Testis (tissue), 3 donors: ENCODE data around the gene C16orf90. TPM values are rescaled to one million over a fixed set of nuclear protein-coding genes. Genes with fewer than 3 reads are reported as not detected.

Source experiments
- DNase-seq: peaks from one replicate; pipeline ENCODE4 v3.0.0-alpha.2; 2019
- H3K27ac ChIP-seq, 2 donors: fragments of 200-600 bp; sonication (generic); one replicate each; pipeline ENCODE4 v1.5.1; 2019
- H3K27me3 ChIP-seq: fragments of 200-600 bp; sonication (generic); one replicate; pipeline ENCODE4 v1.5.1; 2019
- H3K36me3 ChIP-seq: fragments of 200-600 bp; sonication (generic); one replicate; pipeline ENCODE4 v1.5.1; 2017; ENCODE audit warnings: low read depth; ENCODE audit errors: missing control alignments
- H3K4me1 ChIP-seq: fragments of 200-600 bp; sonication (generic); one replicate; pipeline ENCODE4 v1.5.1; 2019
- H3K4me3 ChIP-seq, 2 donors: fragments of 200-600 bp; sonication (generic); one replicate each; pipeline ENCODE4 v1.5.1; 2017 to 2019
- H3K9me3 ChIP-seq: fragments of 200-600 bp; sonication (generic); one replicate; pipeline ENCODE4 v1.5.1; 2017
- POLR2A ChIP-seq: fragments of 450-650 bp; IDR thresholded peaks from one replicate; pipeline ENCODE4 v1.6.1; 2017; ENCODE audit warnings: antibody characterized with exemption, mild to moderate bottlenecking, moderate library complexity
- WGBS, 2 donors: methylation state at CpG; one replicate each; pipeline ENCODE4 v1.1.5; 2018; 5-methylcytosine and 5-hydroxymethylcytosine counted together
- intact Hi-C: fragments of 100-400 bp; cut with DNase I; formaldehyde crosslinking; loops from one replicate; pipeline ENCODE4 v1.15.1; 2023; ENCODE audit warnings: low total_unique reads
- polyA plus RNA-seq: library from polyadenylated mRNA; stranded (reverse); fragments of 350-450 nt; fragmentation: Illumina TruSeq; extraction: RNeasy Lipid Tissue Mini Kit (QIAGEN cat#74804); gene quantifications from one replicate; pipeline ENCODE4 v1.2.3, GENCODE V29; 2014; ENCODE audit warnings: low read depth, low replicate concordance; ENCODE audit not compliant: insufficient read depth
- total RNA-seq, 2 donors: library from RNA; depleted of rRNA; stranded (reverse); fragments of >200 nt; gene quantifications; one replicate each; pipeline ENCODE4 v1.2.3, GENCODE V29; 2016
- TF ChIP-seq, protein P1 (sequence below), 3 experiments: fragments of 450-650 bp in 2 of 3; fragments of 200-600 bp in 1 of 3; sonication (generic) in 1 of 3; IDR thresholded peaks; one replicate each; pipeline ENCODE4 v1.5.1; 2016 to 2019; ENCODE audit warnings: antibody characterized with exemption in 3 of 3, mild to moderate bottlenecking in 2 of 3, moderate library complexity in 1 of 3

Gene C16orf90
- total and polyA plus RNA-seq, 3 donors from 2014 or later = 14.2 to 52.1 (median 33.8) TPM

DNA sequence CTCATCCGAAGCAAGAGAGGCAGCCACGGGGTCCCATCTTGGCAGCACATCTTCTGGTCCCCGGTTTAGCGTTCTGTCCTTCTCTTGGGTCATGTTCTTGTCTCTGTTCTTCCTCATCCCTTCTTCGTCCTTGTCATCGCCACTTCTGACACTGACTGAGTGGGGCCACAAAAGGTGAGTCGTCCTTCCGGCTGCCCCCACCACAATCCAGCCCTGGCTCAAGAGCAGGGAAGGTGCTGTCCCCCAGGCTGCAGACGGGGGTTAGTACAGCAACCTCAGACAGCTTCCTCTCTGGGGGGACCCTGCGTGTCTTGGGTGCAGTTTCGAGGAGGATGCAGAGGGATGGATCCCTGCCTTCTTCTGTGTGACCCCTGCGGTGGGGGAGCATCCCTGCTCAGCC lies 30.0 kb downstream of the C16orf90 start:
- no peak overlapping the region for H3K27ac ChIP-seq
- H3K36me3 ChIP-seq = no peaks in the 10 kb centered on the region
- 93 to 98% methylated on average over 12 of the region's 12 CpGs for WGBS, 2 donors
- intact Hi-C loops = no loop called here
- H3K27me3 ChIP-seq = no peaks in the 10 kb centered on the region
- H3K9me3 ChIP-seq = no peaks in the 10 kb centered on the region
- H3K4me3 ChIP-seq = no peak overlapping the region
- no peak for DNase-seq
- no peak for TF ChIP-seq POLR2A
- TF ChIP-seq, protein P1, sequence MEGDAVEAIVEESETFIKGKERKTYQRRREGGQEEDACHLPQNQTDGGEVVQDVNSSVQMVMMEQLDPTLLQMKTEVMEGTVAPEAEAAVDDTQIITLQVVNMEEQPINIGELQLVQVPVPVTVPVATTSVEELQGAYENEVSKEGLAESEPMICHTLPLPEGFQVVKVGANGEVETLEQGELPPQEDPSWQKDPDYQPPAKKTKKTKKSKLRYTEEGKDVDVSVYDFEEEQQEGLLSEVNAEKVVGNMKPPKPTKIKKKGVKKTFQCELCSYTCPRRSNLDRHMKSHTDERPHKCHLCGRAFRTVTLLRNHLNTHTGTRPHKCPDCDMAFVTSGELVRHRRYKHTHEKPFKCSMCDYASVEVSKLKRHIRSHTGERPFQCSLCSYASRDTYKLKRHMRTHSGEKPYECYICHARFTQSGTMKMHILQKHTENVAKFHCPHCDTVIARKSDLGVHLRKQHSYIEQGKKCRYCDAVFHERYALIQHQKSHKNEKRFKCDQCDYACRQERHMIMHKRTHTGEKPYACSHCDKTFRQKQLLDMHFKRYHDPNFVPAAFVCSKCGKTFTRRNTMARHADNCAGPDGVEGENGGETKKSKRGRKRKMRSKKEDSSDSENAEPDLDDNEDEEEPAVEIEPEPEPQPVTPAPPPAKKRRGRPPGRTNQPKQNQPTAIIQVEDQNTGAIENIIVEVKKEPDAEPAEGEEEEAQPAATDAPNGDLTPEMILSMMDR (IDR thresholded peaks at IDR 0.05) = no peak
- H3K4me1 ChIP-seq = peaks cover 52% of the 10 kb centered on the region

DNA sequence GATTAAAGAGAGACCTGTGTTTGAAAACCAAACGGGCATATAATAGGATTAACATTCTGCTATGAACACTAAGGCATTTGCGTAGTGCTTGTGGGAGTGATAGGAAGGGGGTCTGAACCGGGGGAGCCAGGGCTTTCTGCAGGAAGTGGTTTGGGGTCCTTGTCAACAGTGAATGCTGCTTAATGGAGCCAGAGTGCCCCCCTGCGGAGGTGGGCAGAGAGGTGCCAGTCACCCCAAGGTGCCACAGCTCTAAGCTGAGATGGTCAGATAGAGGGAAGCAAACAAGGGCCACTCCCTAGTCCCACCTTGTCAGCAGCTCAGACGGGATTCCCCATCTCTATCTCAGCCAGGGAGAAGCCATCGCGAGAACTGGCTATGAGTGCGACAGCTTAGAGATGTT lies 34.1 kb downstream of the C16orf90 start:
- H3K4me1 ChIP-seq = peaks cover 51% of the 10 kb centered on the region
- no peak overlapping the region for H3K4me3 ChIP-seq
- H3K27me3 ChIP-seq = no peaks in the 10 kb centered on the region
- TF ChIP-seq POLR2A = no peak
- TF ChIP-seq, protein P1 (IDR thresholded peaks at IDR 0.05) = no peak
- peak overlapping the region in 1 of 2 donors; percentile 5 for H3K27ac ChIP-seq
- intact Hi-C loops = no loop called here
- H3K9me3 ChIP-seq = no peaks in the 10 kb centered on the region
- 58 to 66% methylated on average over 8 of the region's 8 CpGs for WGBS, 2 donors
- H3K36me3 ChIP-seq = no peaks in the 10 kb centered on the region
- no peak for DNase-seq

DNA sequence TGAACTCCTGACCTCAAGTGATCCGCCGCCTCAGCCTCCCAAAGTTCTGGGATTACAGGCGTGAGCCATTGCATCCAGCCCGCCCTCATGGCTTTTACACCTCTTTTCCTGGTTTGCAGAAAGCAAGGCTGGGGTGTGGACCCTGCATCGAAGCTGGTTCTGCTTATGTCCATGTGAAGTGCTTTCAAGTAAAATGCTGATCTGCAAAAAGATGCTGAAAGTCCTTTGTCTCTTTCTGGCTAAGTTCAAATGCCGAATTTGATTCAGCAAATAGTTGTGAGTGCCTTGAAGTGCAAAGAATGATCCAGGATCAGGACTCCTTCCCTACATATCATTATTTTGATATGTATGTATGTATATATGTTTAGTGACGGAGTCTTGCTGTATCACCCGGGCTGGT lies 34.7 kb downstream of the C16orf90 start:
- H3K27me3 ChIP-seq = no peaks in the 10 kb centered on the region
- no peak for DNase-seq
- H3K4me1 ChIP-seq = peaks cover 53% of the 10 kb centered on the region
- H3K27ac ChIP-seq = peak overlapping the region; percentile 3 to 38
- no peak overlapping the region for H3K4me3 ChIP-seq
- intact Hi-C loops = no loop called here
- TF ChIP-seq POLR2A = no peak
- TF ChIP-seq, protein P1 (IDR thresholded peaks at IDR 0.05) = no peak
- 70 to 75% methylated on average over 8 of the region's 8 CpGs for WGBS, 2 donors
- no peaks in the 10 kb centered on the region for H3K9me3 ChIP-seq
- no peaks in the 10 kb centered on the region for H3K36me3 ChIP-seq

DNA sequence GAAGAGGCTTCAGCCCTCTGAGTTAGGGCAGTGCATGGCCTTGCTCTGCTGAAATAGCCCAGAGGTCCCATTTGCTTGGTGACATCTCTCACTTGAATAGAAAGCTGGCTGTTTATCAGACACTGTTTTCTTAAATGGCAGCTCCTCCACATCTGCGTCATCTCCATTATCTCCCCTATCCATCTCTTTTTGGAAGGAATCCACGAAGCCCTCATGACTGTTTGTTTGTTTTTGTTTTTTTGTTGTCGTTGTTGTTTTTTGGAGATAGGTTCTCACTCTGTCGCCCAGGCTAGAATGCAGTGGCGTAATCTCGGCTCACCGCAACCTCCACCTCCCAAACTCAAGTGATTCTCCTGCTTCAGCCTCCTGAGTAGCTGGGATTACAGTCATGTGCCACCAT lies 35.2 kb downstream of the C16orf90 start:
- Histone ChIP-seq H3K9me3 (no peaks in the 10 kb centered on the region), H3K4me1 (peaks cover 52% of the 10 kb centered on the region), H3K27me3 (no peaks in the 10 kb centered on the region), H3K27ac (peak overlapping the region; percentile 3 to 97), H3K36me3 (no peaks in the 10 kb centered on the region), H3K4me3 (no peak overlapping the region)
- WGBS, 2 donors = 71 to 82% methylated on average over 7 of the region's 7 CpGs
- no peak for DNase-seq
- no peak for TF ChIP-seq POLR2A
- TF ChIP-seq, protein P1 (IDR thresholded peaks at IDR 0.05) = no peak
- intact Hi-C loops = no loop called here

DNA sequence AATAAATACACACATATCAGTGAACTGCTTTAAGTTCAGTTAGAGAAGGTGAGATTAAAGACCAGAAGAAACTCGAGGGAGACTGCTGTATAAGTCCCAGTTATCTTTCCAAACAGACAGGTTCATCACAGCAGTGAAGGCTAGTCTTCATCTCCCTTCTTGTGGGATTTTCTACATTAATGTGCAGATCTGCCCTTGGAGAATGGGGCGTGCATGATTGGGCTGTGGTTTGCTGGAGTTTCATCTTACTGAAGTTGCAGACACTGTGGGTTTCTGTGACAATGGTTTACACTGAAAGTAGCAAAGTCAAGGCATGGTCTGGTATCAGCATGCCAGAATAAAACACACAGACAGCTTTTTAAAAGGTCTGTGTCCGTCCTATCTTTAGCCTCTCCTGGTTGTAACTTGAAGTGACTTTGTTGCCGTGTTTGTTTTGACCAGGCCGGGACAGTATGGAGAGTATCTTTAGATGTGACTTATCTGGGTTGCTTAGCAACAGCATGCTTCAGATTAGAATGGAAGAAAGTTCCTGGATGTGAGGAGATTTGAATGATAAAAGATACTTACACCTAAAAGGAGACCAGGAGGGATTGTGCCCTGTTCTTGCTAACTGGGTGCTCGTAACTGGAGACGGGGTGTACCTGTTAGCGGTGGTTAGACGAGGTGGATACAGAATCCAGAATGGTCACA lies 35.7 kb downstream of the C16orf90 start:
- Histone ChIP-seq H3K36me3 (no peaks in the 10 kb centered on the region), H3K9me3 (no peaks in the 10 kb centered on the region), H3K27me3 (no peaks in the 10 kb centered on the region), H3K27ac (peak overlapping the region; percentile 95 to 97), H3K4me3 (no peak overlapping the region), H3K4me1 (peaks cover 52% of the 10 kb centered on the region)
- intact Hi-C loops = no loop called here
- WGBS, 2 donors = 46 to 53% methylated on average over 9 of the region's 9 CpGs
- DNase-seq = no peak
- no peak for TF ChIP-seq POLR2A
